Measurements from ENCODE around the gene DNAH2. TPM values are rescaled to one million over a fixed set of nuclear protein-coding genes. Genes with fewer than 3 reads are reported as not detected.

DNAH2 gene
- total RNA-seq, 2 experiments from 2014 or later, result not detected

DNA sequence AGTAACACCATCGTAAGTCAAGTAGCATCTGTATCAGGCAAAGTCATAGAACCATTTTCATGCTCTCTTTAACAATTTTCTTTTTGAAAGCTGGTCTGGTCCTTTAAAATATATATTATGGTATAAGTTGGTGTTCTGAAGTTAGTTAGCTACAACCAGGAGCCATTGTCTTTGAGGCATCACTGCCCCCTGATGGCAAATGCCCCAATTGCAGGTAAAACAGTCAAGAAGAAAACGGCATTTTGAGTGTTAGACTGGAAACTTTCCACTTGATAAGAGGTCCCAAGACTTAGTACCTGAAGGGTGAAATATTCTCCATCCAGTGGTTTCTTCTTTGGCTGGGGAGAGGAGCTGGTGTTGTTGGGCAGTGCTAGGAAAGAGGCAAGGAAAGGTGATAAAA lies 44.3 kb upstream of the DNAH2 start:
- H4K20me1 ChIP-seq (ENCODE audit: insufficient read depth, low read length), result no peaks in the 10 kb centered on the region
- H3K4me3 ChIP-seq (ENCODE audit: low read depth, low read length, poor library complexity, severe bottlenecking), result no peak overlapping the region
- H3K79me2 ChIP-seq (ENCODE audit: insufficient read depth, low read depth, low read length), result no peaks in the 10 kb centered on the region
- ChIA-PET POLR2A (interaction anchor here (0.6 to 2.4 kb wide), 3 partner anchors 12 to 33 kb away, joined by 3 to 10 read pairs (median 4); partner anchors contain the start of genes TP53 and WRAP53), CTCF (ENCODE audit: unreplicated experiment) (no interaction called here)
- H3K9me2 ChIP-seq (ENCODE audit: insufficient read depth, low read length), result no peaks in the 10 kb centered on the region
- H3K27ac ChIP-seq (ENCODE audit: low read depth, low read length, poor library complexity, severe bottlenecking), result no peak overlapping the region
- no TSS peak for BruUV-seq (replicated peaks)
- DNase-seq (ENCODE audit: low spot score), result peak; percentile 29
- H3K4me1 ChIP-seq (ENCODE audit: insufficient read depth, low read length, poor library complexity, severe bottlenecking), result no peaks in the 10 kb centered on the region
- H2AFZ ChIP-seq (ENCODE audit: low read length), result no peak overlapping the region
- intact Hi-C loops (cut with micrococcal nuclease; ENCODE audit: unreplicated experiment), result no loop called here
- no peak overlapping the region for H3K4me2 ChIP-seq (ENCODE audit: low read length)
- TF ChIP-seq EZH2phosphoT487 (IDR thresholded peaks at IDR 0.05; ENCODE audit: borderline replicate concordance, low read depth, low read length) (no peak), CTCF (conservative IDR thresholded peaks at IDR 0.05; ENCODE audit: low read length) (peak; percentile 80)
- peaks cover 8% of the 10 kb centered on the region for H3K9me3 ChIP-seq (ENCODE audit: low read length)
- H3K36me3 ChIP-seq (ENCODE audit: insufficient read depth, low read length), result peaks cover 79% of the 10 kb centered on the region

DNA sequence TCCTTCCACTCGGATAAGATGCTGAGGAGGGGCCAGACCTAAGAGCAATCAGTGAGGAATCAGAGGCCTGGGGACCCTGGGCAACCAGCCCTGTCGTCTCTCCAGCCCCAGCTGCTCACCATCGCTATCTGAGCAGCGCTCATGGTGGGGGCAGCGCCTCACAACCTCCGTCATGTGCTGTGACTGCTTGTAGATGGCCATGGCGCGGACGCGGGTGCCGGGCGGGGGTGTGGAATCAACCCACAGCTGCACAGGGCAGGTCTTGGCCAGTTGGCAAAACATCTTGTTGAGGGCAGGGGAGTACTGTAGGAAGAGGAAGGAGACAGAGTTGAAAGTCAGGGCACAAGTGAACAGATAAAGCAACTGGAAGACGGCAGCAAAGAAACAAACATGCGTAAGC lies 42.6 kb upstream of the DNAH2 start:
- no peak for TF ChIP-seq CTCF (conservative IDR thresholded peaks at IDR 0.05; ENCODE audit: low read length)
- no peak for TF ChIP-seq EZH2phosphoT487 (IDR thresholded peaks at IDR 0.05; ENCODE audit: borderline replicate concordance, low read depth, low read length)
- peaks cover 5% of the 10 kb centered on the region; the same call in 1 of the 2 replicates for H3K79me2 ChIP-seq (ENCODE audit: insufficient read depth, low read depth, low read length)
- H3K4me3 ChIP-seq (ENCODE audit: low read depth, low read length, poor library complexity, severe bottlenecking), result no peak overlapping the region
- H3K27ac ChIP-seq (ENCODE audit: low read depth, low read length, poor library complexity, severe bottlenecking), result no peak overlapping the region
- H3K4me2 ChIP-seq (ENCODE audit: low read length), result no peak overlapping the region
- no peaks in the 10 kb centered on the region for H3K4me1 ChIP-seq (ENCODE audit: insufficient read depth, low read length, poor library complexity, severe bottlenecking)
- DNase-seq (ENCODE audit: low spot score), result no peak
- no peaks in the 10 kb centered on the region for H3K9me2 ChIP-seq (ENCODE audit: insufficient read depth, low read length)
- no peaks in the 10 kb centered on the region for H4K20me1 ChIP-seq (ENCODE audit: insufficient read depth, low read length)
- no TSS peak for BruUV-seq (replicated peaks)
- H3K36me3 ChIP-seq (ENCODE audit: insufficient read depth, low read length), result peaks cover 65% of the 10 kb centered on the region
- H2AFZ ChIP-seq (ENCODE audit: low read length), result no peak overlapping the region
- POLR2A ChIA-PET, result interaction anchor here (0.6 kb wide), 1 partner anchor 1727 kb away, joined by 3 read pairs; no protein-coding TSS in a partner anchor
- intact Hi-C loops (cut with micrococcal nuclease; ENCODE audit: unreplicated experiment), result no loop called here
- CTCF ChIA-PET (ENCODE audit: unreplicated experiment), result interaction anchor here (0.6 kb wide), 1 partner anchor 209 kb away, joined by 4 read pairs; no protein-coding TSS in a partner anchor
- H3K9me3 ChIP-seq (ENCODE audit: low read length), result peaks cover 8% of the 10 kb centered on the region

GRCh38 chr17:7676533-7676932 lies 41.0 kb upstream of the DNAH2 start:
- BruUV-seq (replicated peaks), result no TSS peak
- no peaks in the 10 kb centered on the region for H3K9me2 ChIP-seq (ENCODE audit: insufficient read depth, low read length)
- no peak for TF ChIP-seq EZH2phosphoT487 (IDR thresholded peaks at IDR 0.05; ENCODE audit: borderline replicate concordance, low read depth, low read length)
- no peak for TF ChIP-seq CTCF (conservative IDR thresholded peaks at IDR 0.05; ENCODE audit: low read length)
- no peaks in the 10 kb centered on the region for H4K20me1 ChIP-seq (ENCODE audit: insufficient read depth, low read length)
- POLR2A ChIA-PET, result interaction anchor here (0.6 kb wide), 1 partner anchor 115 kb away, joined by 3 read pairs; no protein-coding TSS in a partner anchor
- peaks cover 8% of the 10 kb centered on the region for H3K9me3 ChIP-seq (ENCODE audit: low read length)
- no peak overlapping the region for H3K4me3 ChIP-seq (ENCODE audit: low read depth, low read length, poor library complexity, severe bottlenecking)
- peaks cover 51% of the 10 kb centered on the region for H3K36me3 ChIP-seq (ENCODE audit: insufficient read depth, low read length)
- CTCF ChIA-PET (ENCODE audit: unreplicated experiment), result no interaction called here
- no peak overlapping the region for H3K4me2 ChIP-seq (ENCODE audit: low read length)
- H3K4me1 ChIP-seq (ENCODE audit: insufficient read depth, low read length, poor library complexity, severe bottlenecking), result no peaks in the 10 kb centered on the region
- H3K27ac ChIP-seq (ENCODE audit: low read depth, low read length, poor library complexity, severe bottlenecking), result no peak overlapping the region
- H3K79me2 ChIP-seq (ENCODE audit: insufficient read depth, low read depth, low read length), result peaks cover 8% of the 10 kb centered on the region; the same call in 1 of the 2 replicates
- intact Hi-C loops (cut with micrococcal nuclease; ENCODE audit: unreplicated experiment), result no loop called here
- no peak for DNase-seq (ENCODE audit: low spot score)
- H2AFZ ChIP-seq (ENCODE audit: low read length), result no peak overlapping the region
